Thyroid gland (tissue), 4 donors: ENCODE data around the gene ZCCHC12.

ENCODE experiments used
- CTCF ChIP-seq, 6 experiments: fragments of 200-600 bp in 3 of 6; fragments of 450-650 bp in 3 of 6; sonication (generic) in 3 of 6; IDR thresholded peaks; one replicate each; pipeline ENCODE4 v1.5.1; 2016 to 2019; ENCODE audit warnings: antibody characterized with exemption in 6 of 6, mild to moderate bottlenecking in 2 of 6, inconsistent platforms in 1 of 6, moderate library complexity in 1 of 6
- POLR2A ChIP-seq, 2 donors: fragments of 450-650 bp; IDR thresholded peaks; one replicate each; pipeline ENCODE4 v1.6.1; 2017; ENCODE audit warnings: antibody characterized with exemption in 2 of 2, mild to moderate bottlenecking in 2 of 2, moderate library complexity in 1 of 2

GRCh38 chrX:118855681-118856310 is 32.2 kb downstream of the ZCCHC12 start:
- TF ChIP-seq CTCF (IDR thresholded peaks at IDR 0.05) (no peak), POLR2A (IDR thresholded peaks at IDR 0.05) (no peak)
